Measurements from ENCODE around the gene AK1.
"Not testable (repeated sequence)": the region's sequence is repeated elsewhere in the genome, so short reads cannot be mapped to it uniquely, and the experiment has no call there.

AK1 gene

GRCh38 chr9:127871531-127871930 lies 5.9 kb downstream of the AK1 start:
- TF ChIP-seq POLR2AphosphoS5 (IDR thresholded peaks at IDR 0.05; ENCODE audit: low read depth, low read length): no peak
- no peak for TF ChIP-seq TAF1 (IDR thresholded peaks at IDR 0.05; ENCODE audit: borderline replicate concordance, low read depth, low read length)
- TF ChIP-seq POLR2A (IDR thresholded peaks at IDR 0.05; ENCODE audit: low read depth, low read length): no peak
- FAIRE-seq: no peak
- no peak for DNase-seq (ENCODE audit: insufficient read length)

- no peak for TF ChIP-seq POLR2AphosphoS5 (IDR thresholded peaks at IDR 0.05; ENCODE audit: low read depth, low read length)
- TF ChIP-seq TAF1 (IDR thresholded peaks at IDR 0.05; ENCODE audit: borderline replicate concordance, low read depth, low read length): no peak
- TF ChIP-seq POLR2A (IDR thresholded peaks at IDR 0.05; ENCODE audit: low read depth, low read length): no peak
- FAIRE-seq (no peak), DNase-seq (ENCODE audit: insufficient read length) (no peak)
These were observed 6.6 kb downstream of the AK1 start for GRCh38 chr9:127870887-127871286.

- not testable (repeated sequence) for FAIRE-seq; DNase-seq (ENCODE audit: insufficient read length)
These were observed 7.4 kb downstream of the AK1 start for GRCh38 chr9:127870153-127870491.

GRCh38 chr9:127869310-127870152 lies 7.9 kb downstream of the AK1 start:
- DNase-seq (ENCODE audit: insufficient read length) (peak; percentile 97), FAIRE-seq (peak; percentile 96)
- TF ChIP-seq POLR2AphosphoS5 (IDR thresholded peaks at IDR 0.05; ENCODE audit: low read depth, low read length) (no peak), POLR2A (IDR thresholded peaks at IDR 0.05; ENCODE audit: low read depth, low read length) (no peak), TAF1 (IDR thresholded peaks at IDR 0.05; ENCODE audit: borderline replicate concordance, low read depth, low read length) (no peak)

GRCh38 chr9:127868278-127868902 lies 9.1 kb downstream of the AK1 start:
- FAIRE-seq: no peak
- DNase-seq (ENCODE audit: insufficient read length): no peak
- TF ChIP-seq TAF1 (IDR thresholded peaks at IDR 0.05; ENCODE audit: borderline replicate concordance, low read depth, low read length) (no peak), POLR2AphosphoS5 (IDR thresholded peaks at IDR 0.05; ENCODE audit: low read depth, low read length) (no peak), POLR2A (IDR thresholded peaks at IDR 0.05; ENCODE audit: low read depth, low read length) (no peak)

GRCh38 chr9:127867356-127868277 lies 9.9 kb downstream of the AK1 start:
- FAIRE-seq: no peak
- DNase-seq (ENCODE audit: insufficient read length): no peak
- TF ChIP-seq POLR2AphosphoS5 (IDR thresholded peaks at IDR 0.05; ENCODE audit: low read depth, low read length): no peak
- no peak for TF ChIP-seq POLR2A (IDR thresholded peaks at IDR 0.05; ENCODE audit: low read depth, low read length)
- TF ChIP-seq TAF1 (IDR thresholded peaks at IDR 0.05; ENCODE audit: borderline replicate concordance, low read depth, low read length): no peak

- FAIRE-seq: no peak
- DNase-seq (ENCODE audit: insufficient read length): no peak
- TF ChIP-seq POLR2A (IDR thresholded peaks at IDR 0.05; ENCODE audit: low read depth, low read length) (no peak), POLR2AphosphoS5 (IDR thresholded peaks at IDR 0.05; ENCODE audit: low read depth, low read length) (no peak)
These were observed 10.9 kb downstream of the AK1 start for GRCh38 chr9:127866535-127866934.

- peak; percentile 42 for FAIRE-seq
These were observed 11.6 kb downstream of the AK1 start for GRCh38 chr9:127865645-127866464.

GRCh38 chr9:127863191-127863621 lies 14.3 kb downstream of the AK1 start:
- no peak for FAIRE-seq
- no peak for DNase-seq (ENCODE audit: insufficient read length)
- TF ChIP-seq TAF1 (IDR thresholded peaks at IDR 0.05; ENCODE audit: borderline replicate concordance, low read depth, low read length) (no peak), POLR2AphosphoS5 (IDR thresholded peaks at IDR 0.05; ENCODE audit: low read depth, low read length) (no peak), POLR2A (IDR thresholded peaks at IDR 0.05; ENCODE audit: low read depth, low read length) (no peak)

More at GRCh38 chr9:127865645-127866464, 11.6 kb downstream of the AK1 start:
- DNase-seq (ENCODE audit: insufficient read length): no peak
- no peak for TF ChIP-seq POLR2A (IDR thresholded peaks at IDR 0.05; ENCODE audit: low read depth, low read length)
- TF ChIP-seq POLR2AphosphoS5 (IDR thresholded peaks at IDR 0.05; ENCODE audit: low read depth, low read length): peak; percentile 50; the same call in 1 of the 2 replicates

- no peak for TF ChIP-seq POLR2A (IDR thresholded peaks at IDR 0.05; ENCODE audit: low read depth, low read length)
- no peak for TF ChIP-seq POLR2AphosphoS5 (IDR thresholded peaks at IDR 0.05; ENCODE audit: low read depth, low read length)
- TF ChIP-seq TAF1 (IDR thresholded peaks at IDR 0.05; ENCODE audit: borderline replicate concordance, low read depth, low read length): no peak
- peak; percentile 63 for DNase-seq (ENCODE audit: insufficient read length)
- no peak for FAIRE-seq
These were observed 15.1 kb downstream of the AK1 start for GRCh38 chr9:127862075-127863011.

Data from GM12892 (cell line).